A673 (cell line): ENCODE results near the gene PINLYP.

ENCODE experiments used
- EZH2 ChIP-seq: fragments of 200-600 bp; sonication (generic); IDR thresholded peaks from 2 replicates; pipeline ENCODE4 v1.6.1; 2017; ENCODE audit warnings: borderline replicate concordance, low read depth, mild to moderate bottlenecking, mixed read lengths, antibody characterized with exemption, low read length; ENCODE audit not compliant: poor library complexity, severe bottlenecking
- TF ChIP-seq, protein P1 (sequence below): fragments of 300-800, 200-600 bp; sonication (generic); conservative IDR thresholded peaks from 2 replicates; pipeline ENCODE4 v1.5.1; 2017; ENCODE audit warnings: low read depth, mild to moderate bottlenecking, antibody characterized with exemption, low read length, moderate library complexity, mixed read lengths

DNA sequence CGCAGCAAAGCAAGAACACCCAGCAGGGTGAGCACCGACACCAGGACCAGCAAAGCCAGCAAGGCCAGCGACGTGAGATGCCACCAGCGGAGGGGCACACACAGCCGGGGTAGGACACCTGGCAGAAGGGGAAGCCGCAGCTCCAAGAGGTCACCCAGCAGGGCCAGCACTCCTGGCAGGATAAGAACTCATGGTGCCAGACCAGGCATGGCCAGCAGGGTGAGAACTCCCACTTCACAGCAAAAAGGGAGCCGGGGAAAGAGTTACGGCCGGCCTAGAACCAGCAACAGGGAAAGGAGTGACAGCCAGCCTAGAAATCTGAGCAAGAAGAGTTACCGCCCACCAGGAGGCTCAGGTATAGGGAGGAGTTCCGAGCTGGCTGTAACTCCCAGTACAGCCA is 36.8 kb downstream of the PINLYP start:
- TF ChIP-seq, protein P1, sequence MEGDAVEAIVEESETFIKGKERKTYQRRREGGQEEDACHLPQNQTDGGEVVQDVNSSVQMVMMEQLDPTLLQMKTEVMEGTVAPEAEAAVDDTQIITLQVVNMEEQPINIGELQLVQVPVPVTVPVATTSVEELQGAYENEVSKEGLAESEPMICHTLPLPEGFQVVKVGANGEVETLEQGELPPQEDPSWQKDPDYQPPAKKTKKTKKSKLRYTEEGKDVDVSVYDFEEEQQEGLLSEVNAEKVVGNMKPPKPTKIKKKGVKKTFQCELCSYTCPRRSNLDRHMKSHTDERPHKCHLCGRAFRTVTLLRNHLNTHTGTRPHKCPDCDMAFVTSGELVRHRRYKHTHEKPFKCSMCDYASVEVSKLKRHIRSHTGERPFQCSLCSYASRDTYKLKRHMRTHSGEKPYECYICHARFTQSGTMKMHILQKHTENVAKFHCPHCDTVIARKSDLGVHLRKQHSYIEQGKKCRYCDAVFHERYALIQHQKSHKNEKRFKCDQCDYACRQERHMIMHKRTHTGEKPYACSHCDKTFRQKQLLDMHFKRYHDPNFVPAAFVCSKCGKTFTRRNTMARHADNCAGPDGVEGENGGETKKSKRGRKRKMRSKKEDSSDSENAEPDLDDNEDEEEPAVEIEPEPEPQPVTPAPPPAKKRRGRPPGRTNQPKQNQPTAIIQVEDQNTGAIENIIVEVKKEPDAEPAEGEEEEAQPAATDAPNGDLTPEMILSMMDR: no peak
- no peak for TF ChIP-seq EZH2
